Measurements from ENCODE around the gene PSMC2.

The PSMC2 gene

DNA sequence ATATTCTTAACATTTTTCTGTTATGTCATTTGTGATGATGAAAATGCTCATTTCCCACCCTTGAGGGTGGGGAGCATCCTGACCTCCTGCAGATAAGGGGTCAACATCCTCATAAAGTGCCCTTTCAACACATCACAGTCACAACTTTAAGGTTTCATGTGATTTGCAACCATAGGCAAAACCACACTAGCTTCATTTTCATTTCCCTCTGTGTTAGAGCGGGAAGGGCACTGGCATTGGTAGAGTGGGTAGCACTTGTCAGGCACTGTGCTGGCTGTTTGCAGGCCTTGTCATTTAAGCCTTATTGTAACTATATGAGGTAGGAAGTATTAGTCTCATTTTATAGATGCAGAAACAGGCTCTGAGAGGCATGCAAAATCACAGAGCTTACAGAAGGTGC is 39.8 kb downstream of the PSMC2 start:
- TF ChIP-seq, protein P1, sequence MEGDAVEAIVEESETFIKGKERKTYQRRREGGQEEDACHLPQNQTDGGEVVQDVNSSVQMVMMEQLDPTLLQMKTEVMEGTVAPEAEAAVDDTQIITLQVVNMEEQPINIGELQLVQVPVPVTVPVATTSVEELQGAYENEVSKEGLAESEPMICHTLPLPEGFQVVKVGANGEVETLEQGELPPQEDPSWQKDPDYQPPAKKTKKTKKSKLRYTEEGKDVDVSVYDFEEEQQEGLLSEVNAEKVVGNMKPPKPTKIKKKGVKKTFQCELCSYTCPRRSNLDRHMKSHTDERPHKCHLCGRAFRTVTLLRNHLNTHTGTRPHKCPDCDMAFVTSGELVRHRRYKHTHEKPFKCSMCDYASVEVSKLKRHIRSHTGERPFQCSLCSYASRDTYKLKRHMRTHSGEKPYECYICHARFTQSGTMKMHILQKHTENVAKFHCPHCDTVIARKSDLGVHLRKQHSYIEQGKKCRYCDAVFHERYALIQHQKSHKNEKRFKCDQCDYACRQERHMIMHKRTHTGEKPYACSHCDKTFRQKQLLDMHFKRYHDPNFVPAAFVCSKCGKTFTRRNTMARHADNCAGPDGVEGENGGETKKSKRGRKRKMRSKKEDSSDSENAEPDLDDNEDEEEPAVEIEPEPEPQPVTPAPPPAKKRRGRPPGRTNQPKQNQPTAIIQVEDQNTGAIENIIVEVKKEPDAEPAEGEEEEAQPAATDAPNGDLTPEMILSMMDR (IDR thresholded peaks at IDR 0.05; ENCODE audit: low read length, missing control alignments), result no peak
- no peak for DNase-seq (ENCODE audit: low read depth)
- no peak overlapping the region for H3K4me3 ChIP-seq (replicated peaks; ENCODE audit: low read depth, low read length)

DNA sequence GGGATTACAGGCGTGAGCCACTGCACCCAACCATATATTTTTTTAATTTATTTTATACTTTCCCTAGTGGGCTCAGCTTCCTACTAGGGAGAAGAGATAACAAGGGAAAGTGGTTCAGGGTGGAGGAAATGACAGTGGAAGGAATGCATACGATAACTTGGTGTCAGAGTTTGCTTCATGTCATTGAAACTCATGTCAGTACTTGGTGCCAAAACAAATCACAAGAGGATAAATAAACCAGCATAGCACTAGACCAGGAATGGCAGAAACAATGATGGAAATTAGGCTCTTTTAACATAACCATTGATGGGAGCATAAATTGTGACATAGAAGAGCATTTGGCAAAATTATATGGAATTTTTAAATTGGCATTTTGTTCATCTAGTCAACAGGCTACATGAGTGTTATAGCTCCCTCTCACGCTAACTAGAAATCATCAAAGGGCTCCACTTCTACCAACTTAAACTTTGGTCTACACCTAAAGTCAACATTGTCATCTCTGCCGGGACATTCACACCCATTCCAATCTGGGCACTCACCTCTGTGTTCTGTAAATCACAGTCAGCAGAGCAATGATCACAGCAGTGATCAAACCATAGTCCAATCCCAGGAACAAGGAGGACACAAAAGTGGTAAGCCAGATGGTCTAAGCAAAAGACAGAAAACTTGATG is 41.2 kb downstream of the PSMC2 start:
- TF ChIP-seq, protein P1 (IDR thresholded peaks at IDR 0.05; ENCODE audit: low read length, missing control alignments), result no peak
- H3K4me3 ChIP-seq (replicated peaks; ENCODE audit: low read depth, low read length), result no peak overlapping the region
- no peak for DNase-seq (ENCODE audit: low read depth)

DNA sequence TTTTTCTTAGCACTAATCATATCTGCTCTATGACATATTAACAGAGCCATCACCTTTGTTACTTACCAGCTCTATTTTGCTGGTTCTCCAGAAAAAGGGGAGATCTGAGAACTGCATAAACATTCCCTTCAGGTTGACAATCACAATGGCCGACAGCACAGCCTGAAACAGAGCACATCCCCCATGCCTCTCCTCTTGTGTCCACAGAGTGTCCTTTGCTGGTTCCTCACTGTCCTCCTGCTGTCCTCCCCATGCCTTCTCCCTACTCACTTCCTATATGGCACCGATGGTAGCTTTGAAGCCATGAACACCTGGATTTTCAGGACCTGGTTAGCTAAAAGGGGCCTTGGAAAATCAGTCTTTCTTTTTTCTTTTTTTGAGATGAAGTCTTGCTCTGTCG is 41.8 kb downstream of the PSMC2 start:
- TF ChIP-seq, protein P1 (IDR thresholded peaks at IDR 0.05; ENCODE audit: low read length, missing control alignments), result no peak
- no peak for DNase-seq (ENCODE audit: low read depth)
- H3K4me3 ChIP-seq (replicated peaks; ENCODE audit: low read depth, low read length), result no peak overlapping the region

DNA sequence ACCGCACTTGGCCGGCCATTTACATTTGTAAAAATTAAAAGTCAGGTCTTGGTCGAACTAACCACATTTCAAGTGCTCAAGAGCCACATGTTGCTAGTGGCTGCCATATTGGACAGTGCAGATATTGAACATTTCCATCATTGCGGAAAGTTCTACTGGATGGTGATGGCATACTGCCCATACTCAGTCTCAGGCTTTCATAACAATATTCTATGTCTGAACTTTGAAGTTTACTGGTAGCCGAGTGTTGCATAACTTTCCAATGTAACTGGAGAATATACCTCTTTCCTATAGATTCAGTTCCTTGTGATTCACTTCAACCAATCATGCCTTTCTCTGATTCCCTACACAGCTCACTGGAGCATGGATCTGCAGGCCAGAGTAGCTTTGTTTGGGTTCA is 43.7 kb downstream of the PSMC2 start:
- TF ChIP-seq, protein P1 (IDR thresholded peaks at IDR 0.05; ENCODE audit: low read length, missing control alignments), result no peak
- no peak for DNase-seq (ENCODE audit: low read depth)
- no peak overlapping the region for H3K4me3 ChIP-seq (replicated peaks; ENCODE audit: low read depth, low read length)

DNA sequence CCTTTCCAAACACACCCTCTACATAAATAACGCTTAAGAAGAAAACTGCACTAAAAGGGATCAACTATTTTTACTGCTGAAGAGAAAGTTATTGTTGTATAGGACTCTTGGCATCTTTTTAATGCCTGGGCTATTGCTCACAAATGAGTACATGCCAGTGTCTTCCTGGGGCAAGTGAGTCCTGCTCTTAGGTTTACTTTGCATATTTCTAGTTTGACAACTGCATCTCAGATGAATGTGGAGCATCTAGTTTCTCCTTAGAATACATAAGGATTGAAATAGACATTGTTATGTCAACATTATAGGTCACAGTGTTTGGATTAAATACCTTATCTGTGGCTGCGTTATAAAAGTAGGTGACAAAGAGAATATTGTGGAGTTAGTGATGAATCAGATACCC is 44.5 kb downstream of the PSMC2 start:
- TF ChIP-seq, protein P1 (IDR thresholded peaks at IDR 0.05; ENCODE audit: low read length, missing control alignments), result no peak
- DNase-seq (ENCODE audit: low read depth), result no peak

DNA sequence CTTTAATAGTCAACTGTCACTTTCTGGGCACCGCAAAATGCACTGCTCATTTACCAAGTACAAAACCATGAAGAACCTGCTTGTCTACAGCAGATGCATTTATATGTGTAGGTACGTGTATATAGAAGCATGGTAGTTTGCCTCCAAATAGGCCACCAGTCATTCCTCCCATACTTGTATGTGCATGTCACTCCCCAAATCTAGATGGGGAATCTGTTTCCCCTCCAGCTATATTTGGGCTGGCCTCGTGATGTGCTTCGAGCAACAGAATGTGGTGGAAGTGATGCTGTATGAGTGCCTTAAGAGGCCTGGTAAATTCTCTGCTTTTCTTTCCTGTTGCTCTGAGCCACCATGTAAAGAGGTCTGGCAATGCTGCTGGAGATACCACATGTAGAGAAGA is 47.1 kb downstream of the PSMC2 start:
- H3K4me3 ChIP-seq (replicated peaks; ENCODE audit: low read depth, low read length), result no peak overlapping the region
- TF ChIP-seq, protein P1 (IDR thresholded peaks at IDR 0.05; ENCODE audit: low read length, missing control alignments), result no peak
- DNase-seq (ENCODE audit: low read depth), result no peak

More for the DNA sequence above, 44.5 kb downstream of the PSMC2 start:
- no peak overlapping the region for H3K4me3 ChIP-seq (replicated peaks; ENCODE audit: low read depth, low read length)

DNA sequence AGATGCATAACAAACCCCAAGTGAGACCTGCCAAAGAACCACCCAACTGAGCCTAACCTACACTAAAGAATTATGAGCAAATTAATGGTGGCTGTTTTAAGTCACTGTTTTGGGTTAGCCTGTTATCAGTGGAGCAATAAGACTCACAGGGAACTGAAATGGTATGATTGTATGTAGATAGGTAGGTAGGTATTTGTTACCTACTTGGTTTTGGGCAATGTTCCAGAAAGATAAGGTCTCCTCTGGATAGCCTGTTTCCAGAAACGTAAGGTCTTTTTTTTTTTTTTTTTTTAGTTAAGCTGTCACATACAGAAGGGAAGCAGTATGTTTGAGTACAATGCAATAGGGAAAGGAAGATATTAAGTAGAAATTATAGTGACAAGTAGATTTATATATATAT is 47.6 kb downstream of the PSMC2 start:
- TF ChIP-seq, protein P1 (IDR thresholded peaks at IDR 0.05; ENCODE audit: low read length, missing control alignments), result no peak
- DNase-seq (ENCODE audit: low read depth), result no peak
- H3K4me3 ChIP-seq (replicated peaks; ENCODE audit: low read depth, low read length), result no peak overlapping the region

Measured in fibroblast of pulmonary artery (primary cell).